ENCODE results near the gene QSOX2. TPM values are rescaled to one million over a fixed set of nuclear protein-coding genes. Genes with fewer than 3 reads are reported as not detected.

The QSOX2 gene
- total and polyA plus RNA-seq, 12 donors = 4.6 to 9.1 (median 7.7) TPM

GRCh38 chr9:136202454-136203407, 42.9 kb downstream of the QSOX2 start:
- Histone ChIP-seq H3K9me3 (no peaks in the 10 kb centered on the region), H3K27ac (no peak overlapping the region), H3K36me3 (peaks cover 0 to 4% (median 0%) of the 10 kb centered on the region in 9 donors), H3K27me3 (peaks cover 69 to 80% (median 75%) of the 10 kb centered on the region in 7 donors), H3K4me1 (peaks cover 0 to 11% (median 4%) of the 10 kb centered on the region in 9 donors), H3K4me3 (no peak overlapping the region)
- intact Hi-C loops (cut with DNase I) = no loop called here
- ATAC-seq (no peak), DNase-seq (no peak)
- WGBS, 2 donors = 9 to 13% methylated on average over 90 to 99 of the region's 99 CpGs
- no peak for TF ChIP-seq CTCF (IDR thresholded peaks at IDR 0.05)

GRCh38 chr9:136201609-136202453, 43.8 kb downstream of the QSOX2 start:
- no peaks in the 10 kb centered on the region for H3K9me3 ChIP-seq
- ATAC-seq = peak in 2 of 8 donors; percentile 37 to 58
- TF ChIP-seq CTCF (IDR thresholded peaks at IDR 0.05) = no peak
- DNase-seq = no peak
- 5 to 7% methylated on average over 80 to 85 of the region's 85 CpGs for WGBS, 2 donors
- intact Hi-C loops (cut with DNase I) = no loop called here
- peaks cover 0 to 11% (median 4%) of the 10 kb centered on the region in 9 donors for H3K4me1 ChIP-seq
- no peaks in the 10 kb centered on the region for H3K36me3 ChIP-seq
- H3K27ac ChIP-seq = no peak overlapping the region
- no peak overlapping the region for H3K4me3 ChIP-seq
- H3K27me3 ChIP-seq = peaks cover 78 to 89% (median 84%) of the 10 kb centered on the region in 7 donors

DNA sequence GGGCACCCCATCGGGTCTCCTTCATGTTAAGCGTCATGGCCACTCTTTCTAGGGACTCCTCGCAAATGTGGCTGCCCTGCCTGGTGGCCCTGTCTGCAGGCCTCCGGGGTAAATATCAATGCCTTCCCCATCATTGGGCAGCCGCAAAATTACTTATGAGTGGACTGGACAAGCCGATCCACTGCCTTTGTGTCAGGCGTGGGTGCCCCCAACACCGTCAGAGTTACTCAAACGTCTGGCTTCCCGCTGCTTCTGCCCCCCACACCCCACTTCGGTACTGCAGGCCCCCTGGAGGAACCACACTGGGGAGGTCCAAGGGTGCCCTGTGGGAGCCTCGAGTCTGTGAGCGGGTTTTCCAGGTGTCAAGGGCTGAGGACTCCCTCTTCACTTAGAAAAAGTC, 44.4 kb downstream of the QSOX2 start:
- H3K4me1 ChIP-seq = peaks cover 0 to 11% (median 4%) of the 10 kb centered on the region in 9 donors
- H3K27me3 ChIP-seq = peaks cover 82 to 96% (median 90%) of the 10 kb centered on the region in 7 donors
- no peak for TF ChIP-seq CTCF (IDR thresholded peaks at IDR 0.05)
- H3K36me3 ChIP-seq = no peaks in the 10 kb centered on the region
- ATAC-seq (no peak), DNase-seq (no peak)
- no peaks in the 10 kb centered on the region for H3K9me3 ChIP-seq
- intact Hi-C loops (cut with DNase I) = no loop called here
- H3K4me3 ChIP-seq = no peak overlapping the region
- no peak overlapping the region for H3K27ac ChIP-seq
- WGBS, 2 donors = 56 to 57% methylated on average over 13 of the region's 13 CpGs

GRCh38 chr9:136200424-136200823, 45.2 kb downstream of the QSOX2 start:
- Histone ChIP-seq H3K27ac (no peak overlapping the region), H3K4me1 (peaks cover 0 to 11% (median 4%) of the 10 kb centered on the region in 9 donors), H3K36me3 (no peaks in the 10 kb centered on the region), H3K9me3 (no peaks in the 10 kb centered on the region), H3K27me3 (peaks cover 85 to 100% (median 98%) of the 10 kb centered on the region in 7 donors), H3K4me3 (no peak overlapping the region)
- TF ChIP-seq CTCF (IDR thresholded peaks at IDR 0.05) = no peak
- intact Hi-C loops (cut with DNase I) = no loop called here
- no peak for DNase-seq
- 41 to 47% methylated on average over 19 of the region's 19 CpGs for WGBS, 2 donors
- no peak for ATAC-seq
